ENCODE results near the gene SCN2A. TPM values are rescaled to one million over a fixed set of nuclear protein-coding genes. Genes with fewer than 3 reads are reported as not detected.
"Not testable (repeated sequence)": the region's sequence is repeated elsewhere in the genome, so short reads cannot be mapped to it uniquely, and the experiment has no call there.

SCN2A gene
- total RNA-seq, 1 donor from 2014 or later: 0.13 TPM

GRCh38 chr2:165398603-165399002 lies 159.4 kb downstream of the SCN2A start:
- DNase-seq (ENCODE audit: low spot score); intact Hi-C loops (cut with DNase I): not testable (repeated sequence)

- intact Hi-C loops (cut with DNase I): loop anchor here (2.0 to 10.0 kb wide), 3 partner anchors 66 to 297 kb away; partner anchors contain the start of gene CSRNP3
- no peak for DNase-seq (ENCODE audit: low spot score)
These were observed 162.2 kb downstream of the SCN2A start for GRCh38 chr2:165401285-165401852.

GRCh38 chr2:165402162-165402561 lies 162.9 kb downstream of the SCN2A start:
- no peak for DNase-seq (ENCODE audit: low spot score)
- intact Hi-C loops (cut with DNase I): loop anchor here (2.0 to 10.0 kb wide), 3 partner anchors 65 to 473 kb away; partner anchors contain the start of gene CSRNP3

GRCh38 chr2:165406173-165406572 lies 167.0 kb downstream of the SCN2A start:
- DNase-seq (ENCODE audit: low spot score): no peak
- intact Hi-C loops (cut with DNase I): loop anchor here (10.0 kb wide), 1 partner anchor 149 kb away; no protein-coding TSS in a partner anchor

- DNase-seq (ENCODE audit: low spot score): no peak
- intact Hi-C loops (cut with DNase I): loop anchor here (10.0 kb wide), 1 partner anchor 147 kb away; no protein-coding TSS in a partner anchor
These were observed 168.3 kb downstream of the SCN2A start for GRCh38 chr2:165407466-165407865.

GRCh38 chr2:165408186-165408585 lies 169.0 kb downstream of the SCN2A start:
- DNase-seq (ENCODE audit: low spot score): no peak
- intact Hi-C loops (cut with DNase I): loop anchor here (10.0 kb wide), 1 partner anchor 147 kb away; no protein-coding TSS in a partner anchor

- intact Hi-C loops (cut with DNase I): no loop called here
- DNase-seq (ENCODE audit: low spot score): no peak
These were observed 171.1 kb downstream of the SCN2A start for GRCh38 chr2:165410276-165410675.

GRCh38 chr2:165414187-165414586 lies 175.0 kb downstream of the SCN2A start:
- intact Hi-C loops (cut with DNase I): no loop called here

GRCh38 chr2:165417009-165417408 lies 177.8 kb downstream of the SCN2A start:
- intact Hi-C loops (cut with DNase I): no loop called here
- no peak for DNase-seq (ENCODE audit: low spot score)

More at GRCh38 chr2:165414187-165414586, 175.0 kb downstream of the SCN2A start:
- DNase-seq (ENCODE audit: low spot score): no peak

GRCh38 chr2:165420231-165420630 lies 181.0 kb downstream of the SCN2A start:
- no peak for DNase-seq (ENCODE audit: low spot score)
- intact Hi-C loops (cut with DNase I): no loop called here

GRCh38 chr2:165423081-165423480 lies 183.9 kb downstream of the SCN2A start:
- DNase-seq (ENCODE audit: low spot score): no peak
- intact Hi-C loops (cut with DNase I): no loop called here

- intact Hi-C loops (cut with DNase I): no loop called here
These were observed 186.3 kb downstream of the SCN2A start for GRCh38 chr2:165425556-165425955.

GRCh38 chr2:165427686-165428085 lies 188.5 kb downstream of the SCN2A start:
- intact Hi-C loops (cut with DNase I): no loop called here
- DNase-seq (ENCODE audit: low spot score): no peak

More at GRCh38 chr2:165425556-165425955, 186.3 kb downstream of the SCN2A start:
- DNase-seq (ENCODE audit: low spot score): no peak

- intact Hi-C loops (cut with DNase I): no loop called here
These were observed 189.7 kb downstream of the SCN2A start for GRCh38 chr2:165428926-165429325.

GRCh38 chr2:165431014-165431413 lies 191.8 kb downstream of the SCN2A start:
- DNase-seq (ENCODE audit: low spot score): no peak
- intact Hi-C loops (cut with DNase I): no loop called here

More at GRCh38 chr2:165428926-165429325, 189.7 kb downstream of the SCN2A start:
- no peak for DNase-seq (ENCODE audit: low spot score)

GRCh38 chr2:165432234-165432966 lies 193.2 kb downstream of the SCN2A start:
- DNase-seq (ENCODE audit: low spot score): no peak
- intact Hi-C loops (cut with DNase I): no loop called here

- no peak for DNase-seq (ENCODE audit: low spot score)
- intact Hi-C loops (cut with DNase I): no loop called here
These were observed 195.8 kb downstream of the SCN2A start for GRCh38 chr2:165434865-165435496.

- no peak for DNase-seq (ENCODE audit: low spot score)
- intact Hi-C loops (cut with DNase I): no loop called here
These were observed 196.4 kb downstream of the SCN2A start for GRCh38 chr2:165435611-165436010.

- no peak for DNase-seq (ENCODE audit: low spot score)
- intact Hi-C loops (cut with DNase I): no loop called here
These were observed 197.3 kb downstream of the SCN2A start for GRCh38 chr2:165436559-165436958.

- intact Hi-C loops (cut with DNase I): no loop called here
These were observed 201.2 kb downstream of the SCN2A start for GRCh38 chr2:165440367-165440766.

More at GRCh38 chr2:165440367-165440766, 201.2 kb downstream of the SCN2A start:
- DNase-seq (ENCODE audit: low spot score): no peak
